ENCODE data around the gene CD81.
"Not testable (repeated sequence)": the region's sequence is repeated elsewhere in the genome, so short reads cannot be mapped to it uniquely, and the experiment has no call there.

Gene CD81

GRCh38 chr11:2346586-2347307, 30.4 kb upstream of the CD81 start:
- DNase-seq = no peak
- Mint-ChIP-seq H3K9me3 (peaks cover 11% of the 10 kb centered on the region), H3K4me1 (ENCODE audit: low read depth) (no peaks in the 10 kb centered on the region), H3K36me3 (ENCODE audit: low read depth) (no peaks in the 10 kb centered on the region), H3K4me3 (no peak overlapping the region), H3K27me3 (no peaks in the 10 kb centered on the region), H3K27ac (no peak overlapping the region)

DNA sequence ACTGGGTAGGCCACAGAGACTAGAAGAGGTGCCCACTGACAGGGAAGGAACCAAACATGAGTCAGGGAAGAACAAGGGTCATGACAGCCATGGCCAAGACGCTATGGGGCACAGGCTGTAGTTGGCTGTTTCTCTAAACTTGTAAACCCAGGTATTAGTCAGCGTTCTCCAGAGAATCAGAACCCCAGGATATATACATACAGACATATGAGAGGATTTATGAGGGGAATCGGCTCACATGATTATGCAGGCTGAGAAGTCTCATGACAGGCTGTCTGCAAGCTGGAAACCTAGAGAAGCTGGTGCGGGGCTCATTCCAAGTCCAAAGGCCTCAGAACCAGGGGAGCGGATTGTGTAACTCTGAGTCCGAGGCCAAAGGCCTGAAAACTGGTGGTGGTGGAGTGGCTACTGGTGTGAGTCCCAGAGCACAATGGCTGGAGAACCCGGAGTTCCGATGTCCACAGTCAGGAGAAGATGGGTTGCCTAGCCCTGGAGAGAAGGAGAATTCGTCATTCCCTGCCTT, 29.7 kb upstream of the CD81 start:
- no peaks in the 10 kb centered on the region for H3K36me3 Mint-ChIP-seq (ENCODE audit: low read depth)
- H3K27ac Mint-ChIP-seq = no peak overlapping the region
- no peak overlapping the region for H3K4me3 Mint-ChIP-seq
- no peaks in the 10 kb centered on the region for H3K4me1 Mint-ChIP-seq (ENCODE audit: low read depth)
- H3K27me3 Mint-ChIP-seq = no peaks in the 10 kb centered on the region
- H3K9me3 Mint-ChIP-seq = peaks cover 11% of the 10 kb centered on the region
- DNase-seq = no peak

DNA sequence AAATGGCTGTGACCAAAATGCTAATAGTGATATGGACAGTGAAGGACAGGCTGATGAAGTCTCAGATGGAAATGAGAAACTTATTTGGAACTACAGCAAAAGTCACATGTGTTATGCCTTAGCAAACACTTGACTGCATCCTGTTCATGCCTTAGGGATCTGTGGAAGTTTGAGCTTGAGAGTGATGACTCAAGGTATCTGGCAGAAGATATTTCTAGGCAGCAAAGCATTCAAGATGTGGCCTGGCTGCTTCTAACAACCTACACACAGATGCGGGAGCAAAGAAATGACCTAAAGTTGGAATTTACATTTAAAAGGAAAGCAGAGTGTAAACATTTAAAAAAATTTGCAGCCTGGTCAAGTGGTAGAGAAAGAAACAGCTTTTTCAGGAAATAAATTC, 28.1 kb upstream of the CD81 start:
- DNase-seq = no peak
- H3K4me3 Mint-ChIP-seq = no peak overlapping the region
- no peaks in the 10 kb centered on the region for H3K4me1 Mint-ChIP-seq (ENCODE audit: low read depth)
- H3K9me3 Mint-ChIP-seq = peaks cover 11% of the 10 kb centered on the region
- no peaks in the 10 kb centered on the region for H3K36me3 Mint-ChIP-seq (ENCODE audit: low read depth)
- H3K27ac Mint-ChIP-seq = no peak overlapping the region
- no peaks in the 10 kb centered on the region for H3K27me3 Mint-ChIP-seq

DNA sequence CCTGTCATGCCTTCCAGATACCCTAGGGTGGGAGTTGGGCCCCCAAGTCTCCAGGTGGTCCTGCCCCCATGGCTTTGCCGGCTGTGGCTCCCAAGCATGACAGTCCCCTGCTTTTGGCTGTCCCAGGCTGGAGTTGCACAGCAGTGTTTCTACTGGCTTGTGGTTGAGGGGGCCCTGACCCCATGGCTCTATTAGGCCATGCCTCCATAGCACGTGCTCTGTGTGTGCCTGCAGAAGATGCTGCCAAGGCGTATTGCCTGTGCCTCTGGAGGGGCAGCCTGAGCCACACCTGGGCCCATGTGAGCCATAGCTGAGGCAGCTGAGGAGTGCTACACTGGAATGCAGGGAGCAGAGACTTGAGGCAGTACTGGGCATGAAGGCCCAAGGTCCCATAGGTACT, 25.4 kb upstream of the CD81 start:
- no peak overlapping the region for H3K27ac Mint-ChIP-seq
- DNase-seq = no peak
- H3K9me3 Mint-ChIP-seq = peaks cover 4% of the 10 kb centered on the region
- H3K4me1 Mint-ChIP-seq (ENCODE audit: low read depth) = no peaks in the 10 kb centered on the region
- H3K4me3 Mint-ChIP-seq = no peak overlapping the region
- H3K36me3 Mint-ChIP-seq (ENCODE audit: low read depth) = no peaks in the 10 kb centered on the region
- no peaks in the 10 kb centered on the region for H3K27me3 Mint-ChIP-seq

DNA sequence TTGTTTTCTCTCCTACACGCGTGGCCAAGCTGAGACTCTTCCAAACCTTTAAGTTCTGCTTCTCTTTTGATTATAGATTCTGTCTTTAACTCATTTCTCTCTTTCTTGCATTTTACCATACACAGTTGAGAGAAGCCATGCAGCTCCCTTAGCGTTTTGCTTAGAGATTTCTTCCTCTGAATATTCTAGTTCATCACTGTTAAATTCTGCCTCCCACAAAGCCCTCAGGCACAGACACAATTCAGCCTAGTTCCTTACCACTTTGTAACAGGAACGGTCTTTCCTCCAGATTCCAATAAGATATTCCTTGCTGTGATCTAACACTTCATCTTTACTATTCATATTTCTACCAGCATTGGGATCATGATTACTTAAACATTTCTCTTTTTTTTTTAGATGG, 24.7 kb upstream of the CD81 start:
- Mint-ChIP-seq H3K4me1 (ENCODE audit: low read depth) (no peaks in the 10 kb centered on the region), H3K9me3 (peaks cover 4% of the 10 kb centered on the region), H3K27ac (no peak overlapping the region), H3K36me3 (ENCODE audit: low read depth) (no peaks in the 10 kb centered on the region), H3K4me3 (no peak overlapping the region), H3K27me3 (no peaks in the 10 kb centered on the region)
- DNase-seq = no peak

DNA sequence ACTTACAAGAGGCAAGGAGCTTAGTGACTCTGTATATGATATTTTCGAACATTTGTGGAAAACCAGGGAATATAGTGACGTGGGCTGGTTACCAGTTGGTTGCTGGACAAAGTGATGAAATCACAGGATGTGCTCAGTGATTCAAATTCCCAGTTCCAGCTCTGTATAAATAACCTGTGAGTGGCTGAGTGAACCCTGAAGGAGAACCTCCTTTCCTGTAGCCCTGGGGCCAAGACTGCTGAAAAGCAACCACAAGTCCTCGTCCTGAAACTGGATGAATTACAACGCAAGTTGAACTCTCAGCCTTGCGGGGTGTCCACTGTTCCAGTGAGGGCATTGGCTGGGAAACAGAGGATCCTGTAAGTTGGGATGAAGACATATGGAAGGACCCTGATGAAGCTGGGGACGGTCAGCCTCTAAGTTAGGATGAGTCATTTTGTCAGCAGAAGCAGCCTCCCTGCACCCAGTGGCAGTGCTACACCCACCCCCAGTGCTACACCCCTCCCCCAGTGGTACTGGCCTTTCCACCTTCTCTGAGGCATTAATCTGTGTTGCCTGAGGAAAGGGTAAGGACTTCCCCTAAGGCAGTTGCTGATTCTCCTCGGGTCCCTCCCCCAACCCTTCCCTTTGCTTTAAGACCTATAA, 22.0 kb upstream of the CD81 start:
- Mint-ChIP-seq H3K4me3 (no peak overlapping the region), H3K27me3 (no peaks in the 10 kb centered on the region), H3K27ac (no peak overlapping the region), H3K36me3 (ENCODE audit: low read depth) (no peaks in the 10 kb centered on the region), H3K4me1 (ENCODE audit: low read depth) (no peaks in the 10 kb centered on the region), H3K9me3 (no peaks in the 10 kb centered on the region)
- no peak for DNase-seq

DNA sequence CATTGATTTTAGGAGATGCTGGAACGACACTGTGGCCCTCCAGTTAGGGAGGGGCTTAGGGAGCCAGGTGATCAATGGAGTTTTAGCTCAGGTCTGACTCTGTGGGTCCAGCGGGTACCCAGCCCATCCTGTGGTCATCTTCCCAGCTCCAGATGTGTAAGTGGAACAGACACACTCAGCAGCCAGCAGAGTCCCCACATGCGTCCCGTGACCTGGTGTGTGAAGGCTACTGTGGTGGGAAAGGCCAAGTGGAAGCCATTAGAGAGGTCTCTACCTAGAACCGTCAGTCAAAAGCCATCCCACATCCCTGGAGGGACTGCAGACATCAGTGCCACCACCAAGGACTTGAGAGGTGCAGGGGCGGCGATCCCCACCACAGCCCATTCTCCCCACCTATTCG, 19.9 kb upstream of the CD81 start:
- no peak overlapping the region for H3K4me3 Mint-ChIP-seq
- H3K9me3 Mint-ChIP-seq = no peaks in the 10 kb centered on the region
- H3K27ac Mint-ChIP-seq = no peak overlapping the region
- DNase-seq = no peak
- no peaks in the 10 kb centered on the region for H3K27me3 Mint-ChIP-seq
- H3K36me3 Mint-ChIP-seq (ENCODE audit: low read depth) = no peaks in the 10 kb centered on the region
- no peaks in the 10 kb centered on the region for H3K4me1 Mint-ChIP-seq (ENCODE audit: low read depth)

DNA sequence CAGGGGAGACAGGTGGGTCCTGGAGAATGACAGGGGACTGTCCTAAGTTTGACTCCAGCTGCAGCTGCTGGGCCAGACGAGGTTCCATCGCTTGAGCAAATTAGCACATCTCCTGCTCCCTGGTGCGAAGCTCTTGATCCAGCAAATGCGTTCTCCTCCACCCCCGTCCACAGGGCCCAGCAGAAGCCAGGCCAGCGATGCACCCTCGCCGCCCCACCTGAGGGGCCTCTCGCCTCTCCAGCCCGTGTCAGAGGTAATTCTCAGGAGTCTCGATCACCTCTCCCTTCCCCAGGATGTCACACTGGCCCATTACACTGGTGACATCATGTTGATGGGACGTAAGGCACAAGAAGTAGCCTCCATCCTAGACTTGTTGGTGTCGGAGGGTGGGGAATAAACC, 19.5 kb upstream of the CD81 start:
- H3K27me3 Mint-ChIP-seq; H3K36me3 Mint-ChIP-seq (ENCODE audit: low read depth); DNase-seq: not testable (repeated sequence)

DNA sequence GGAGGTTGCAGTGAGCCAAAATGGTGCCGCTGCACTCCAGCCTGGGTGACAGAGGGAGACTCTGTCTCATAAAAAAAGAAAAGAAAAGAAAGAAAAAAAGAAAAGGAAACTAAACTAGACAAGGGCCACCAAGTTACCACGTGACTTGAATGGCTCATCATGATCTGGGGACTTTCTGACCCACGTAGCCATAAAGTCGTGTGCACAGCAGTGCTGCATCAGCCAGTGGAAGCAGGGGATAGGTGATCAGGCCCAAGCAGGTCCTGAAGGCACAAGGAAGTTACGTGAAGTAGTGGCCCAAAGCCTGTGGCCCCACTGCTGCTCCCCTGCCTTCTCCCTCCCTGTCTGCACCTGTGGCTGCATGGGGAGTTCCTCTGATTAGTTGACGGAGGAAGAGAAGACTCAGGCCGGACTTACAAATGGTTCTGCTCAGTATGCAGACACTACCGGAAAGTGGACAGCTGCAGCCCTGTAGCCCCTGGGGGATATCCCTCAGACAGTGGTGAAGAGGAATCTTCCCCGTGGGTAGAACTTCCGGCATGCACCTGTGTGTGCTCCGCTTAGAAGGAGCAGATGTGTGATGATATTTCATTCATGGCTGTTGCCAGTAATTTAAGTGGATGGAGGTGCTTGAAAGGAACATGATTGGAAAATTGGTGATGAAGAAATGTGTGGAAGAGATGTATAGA, 18.2 kb upstream of the CD81 start:
- H3K27me3 Mint-ChIP-seq = no peaks in the 10 kb centered on the region
- no peak overlapping the region for H3K27ac Mint-ChIP-seq
- H3K36me3 Mint-ChIP-seq (ENCODE audit: low read depth) = no peaks in the 10 kb centered on the region
- no peaks in the 10 kb centered on the region for H3K9me3 Mint-ChIP-seq
- H3K4me3 Mint-ChIP-seq = no peak overlapping the region
- H3K4me1 Mint-ChIP-seq (ENCODE audit: low read depth) = no peaks in the 10 kb centered on the region
- DNase-seq = no peak

More for the DNA sequence above, 19.5 kb upstream of the CD81 start:
- H3K9me3 Mint-ChIP-seq; H3K27ac Mint-ChIP-seq; H3K4me1 Mint-ChIP-seq (ENCODE audit: low read depth); H3K4me3 Mint-ChIP-seq: not testable (repeated sequence)

GRCh38 chr11:2359557-2359956, 17.6 kb upstream of the CD81 start:
- Mint-ChIP-seq H3K36me3 (ENCODE audit: low read depth) (no peaks in the 10 kb centered on the region), H3K27me3 (no peaks in the 10 kb centered on the region), H3K9me3 (no peaks in the 10 kb centered on the region), H3K27ac (no peak overlapping the region), H3K4me1 (ENCODE audit: low read depth) (no peaks in the 10 kb centered on the region), H3K4me3 (no peak overlapping the region)
- DNase-seq = no peak

DNA sequence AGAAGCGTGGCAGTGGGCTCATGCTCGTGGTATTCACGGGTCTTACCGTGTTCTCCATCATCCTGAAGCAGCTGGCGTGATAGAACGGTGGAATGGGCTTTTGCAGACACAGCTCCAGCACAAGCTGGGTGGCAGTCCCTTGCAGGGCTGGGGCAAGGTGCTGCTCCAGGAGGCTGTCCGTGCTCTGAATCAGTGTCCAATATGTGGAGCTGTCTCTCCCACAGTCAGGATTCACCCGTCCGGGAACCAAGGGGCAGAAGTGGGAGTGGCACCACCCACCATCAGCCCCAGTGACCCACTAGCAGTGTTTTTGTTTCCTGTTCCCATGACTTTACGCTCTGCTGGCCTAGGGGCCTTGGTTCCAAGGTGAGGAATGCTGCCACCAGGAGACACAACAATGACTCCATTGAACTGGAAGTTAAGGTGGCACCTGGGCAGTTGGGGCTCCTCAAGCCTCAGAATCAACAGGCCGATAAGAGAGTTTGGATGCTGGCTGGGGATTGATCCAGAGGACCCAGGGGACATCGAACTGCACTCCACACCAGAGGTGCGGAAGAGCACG, 16.9 kb upstream of the CD81 start:
- no peak for DNase-seq
- no peaks in the 10 kb centered on the region for H3K36me3 Mint-ChIP-seq (ENCODE audit: low read depth)
- H3K27me3 Mint-ChIP-seq = no peaks in the 10 kb centered on the region
- H3K9me3 Mint-ChIP-seq = no peaks in the 10 kb centered on the region
- H3K27ac Mint-ChIP-seq = no peak overlapping the region
- no peak overlapping the region for H3K4me3 Mint-ChIP-seq
- no peaks in the 10 kb centered on the region for H3K4me1 Mint-ChIP-seq (ENCODE audit: low read depth)

DNA sequence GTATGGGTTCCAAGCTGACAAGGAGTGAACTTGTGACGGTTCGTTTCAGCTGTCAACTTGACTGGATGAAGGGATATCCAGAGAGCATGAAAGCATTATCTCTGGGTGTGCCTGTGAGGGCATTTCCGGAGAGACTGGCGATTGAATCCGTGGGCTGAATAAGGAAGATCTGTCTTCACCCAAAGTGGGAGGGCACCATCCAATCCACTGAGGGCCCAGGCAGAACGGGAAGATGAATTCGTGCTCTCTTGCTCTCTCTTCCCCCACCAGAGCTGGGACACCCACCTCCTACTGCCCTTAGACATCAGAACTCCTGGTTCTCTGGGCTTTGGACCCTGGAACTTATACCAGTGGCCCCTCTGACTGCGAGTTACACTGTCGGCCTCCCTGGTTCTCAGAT, 15.5 kb upstream of the CD81 start:
- DNase-seq = no peak
- H3K9me3 Mint-ChIP-seq = no peaks in the 10 kb centered on the region
- H3K27ac Mint-ChIP-seq = no peak overlapping the region
- H3K27me3 Mint-ChIP-seq = no peaks in the 10 kb centered on the region
- H3K36me3 Mint-ChIP-seq (ENCODE audit: low read depth) = no peaks in the 10 kb centered on the region
- H3K4me1 Mint-ChIP-seq (ENCODE audit: low read depth) = no peaks in the 10 kb centered on the region
- H3K4me3 Mint-ChIP-seq = no peak overlapping the region

DNA sequence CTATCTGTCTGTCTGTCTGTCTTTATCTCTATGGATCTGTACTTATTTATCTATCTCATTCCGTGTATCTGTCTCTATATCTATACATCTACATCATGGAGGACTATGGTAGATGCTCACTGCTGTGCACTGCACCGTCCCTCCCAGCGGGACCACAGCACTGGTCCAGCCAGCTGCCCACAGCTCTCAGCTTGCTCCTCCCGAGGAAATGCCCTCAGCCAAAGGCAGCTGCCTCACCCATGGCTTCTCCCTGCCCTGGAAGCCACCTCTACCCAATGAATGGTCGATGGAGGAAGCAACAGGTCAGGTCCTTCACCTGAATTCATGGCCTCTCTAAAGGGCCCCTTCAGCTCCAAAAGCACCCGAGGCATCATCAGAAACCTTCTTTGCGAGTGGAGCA, 14.7 kb upstream of the CD81 start:
- H3K27me3 Mint-ChIP-seq = no peaks in the 10 kb centered on the region
- no peak overlapping the region for H3K27ac Mint-ChIP-seq
- no peak overlapping the region for H3K4me3 Mint-ChIP-seq
- DNase-seq = no peak
- H3K36me3 Mint-ChIP-seq (ENCODE audit: low read depth) = no peaks in the 10 kb centered on the region
- no peaks in the 10 kb centered on the region for H3K9me3 Mint-ChIP-seq
- no peaks in the 10 kb centered on the region for H3K4me1 Mint-ChIP-seq (ENCODE audit: low read depth)

DNA sequence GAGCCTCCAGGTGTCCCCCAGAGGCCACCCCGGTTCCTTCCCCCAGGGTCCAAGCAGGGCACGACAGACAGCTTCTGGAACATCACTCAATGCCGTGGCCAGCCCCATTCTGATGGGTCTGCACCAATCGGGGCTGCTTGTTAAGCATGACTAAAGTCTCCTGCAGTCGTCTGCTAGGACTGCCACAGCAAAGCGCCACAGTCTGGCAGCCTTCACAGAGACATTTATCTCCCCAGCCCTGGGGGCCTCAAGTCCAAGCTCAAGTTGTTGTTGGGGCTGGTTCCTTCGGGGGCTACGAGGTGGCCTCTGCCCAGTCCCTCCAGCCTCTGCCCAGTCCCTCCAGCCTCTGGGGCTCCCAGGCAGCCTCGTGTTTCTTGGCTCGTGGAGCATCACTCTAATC, 14.0 kb upstream of the CD81 start:
- H3K9me3 Mint-ChIP-seq = no peaks in the 10 kb centered on the region
- no peak for DNase-seq
- no peak overlapping the region for H3K27ac Mint-ChIP-seq
- H3K4me3 Mint-ChIP-seq = no peak overlapping the region
- H3K4me1 Mint-ChIP-seq (ENCODE audit: low read depth) = no peaks in the 10 kb centered on the region
- H3K36me3 Mint-ChIP-seq (ENCODE audit: low read depth) = no peaks in the 10 kb centered on the region
- H3K27me3 Mint-ChIP-seq = no peaks in the 10 kb centered on the region

Data from activated T-cell treated with anti-CD3 and anti-CD28 coated beads, Interleukin-2, amount 50 U/mL, for 24 hours (primary cell).